ENCODE measurements around the gene GARIN1A.
A peak's percentile ranks its signal among the peaks of the same experiment; 100 is the strongest.
"Not testable (repeated sequence)": the region's sequence is repeated elsewhere in the genome, so short reads cannot be mapped to it uniquely, and the experiment has no call there.

GARIN1A gene
- long read RNA-seq = 0 reads

DNA sequence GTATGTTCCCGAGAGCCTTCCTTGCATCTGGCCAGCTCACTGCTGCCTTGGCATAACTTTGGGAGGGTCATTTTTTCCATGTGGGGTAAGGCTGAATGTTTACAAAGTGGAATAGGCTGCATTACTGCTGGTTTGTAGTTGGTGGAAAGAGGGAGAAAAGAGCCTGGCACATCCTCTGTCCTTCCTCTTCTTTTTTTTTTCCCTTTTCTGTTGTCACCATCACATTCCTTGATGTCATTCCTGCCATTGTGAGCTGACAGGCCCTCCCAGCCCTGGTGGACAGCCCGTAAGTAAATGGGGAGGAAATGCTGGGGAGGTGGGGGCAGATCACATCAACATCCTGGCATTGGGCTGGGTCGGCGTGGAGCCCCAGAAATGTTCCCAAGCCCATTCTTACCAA, at the start of gene GARIN1A:
GARIN1A (plus strand) TSS at position 301 of the 400 bp plus-strand sequence. CDS start 106 bp downstream, outside the sequence.
- H3K4me3 ChIP-seq (replicated peaks; ENCODE audit: insufficient read depth, low read length) = no peak within 1 kb of the TSS
- no peak for DNase-seq (ENCODE audit: low read depth in 1 of 2, low spot score in 1 of 2)
- peaks cover 5% of the 10 kb centered on the region for H3K27me3 ChIP-seq (ENCODE audit: insufficient read depth, poor library complexity, severe bottlenecking)
- H3K27ac ChIP-seq (replicated peaks) = no peak within 1 kb of the TSS
- TF ChIP-seq SPI1 (IDR thresholded peaks at IDR 0.05; ENCODE audit: borderline replicate concordance, low read depth) (no peak), POLR2AphosphoS5 (IDR thresholded peaks at IDR 0.05; ENCODE audit: low read depth) (no peak), GABPA (IDR thresholded peaks at IDR 0.05; ENCODE audit: low read depth) (no peak)
- TF ChIP-seq, protein P1, sequence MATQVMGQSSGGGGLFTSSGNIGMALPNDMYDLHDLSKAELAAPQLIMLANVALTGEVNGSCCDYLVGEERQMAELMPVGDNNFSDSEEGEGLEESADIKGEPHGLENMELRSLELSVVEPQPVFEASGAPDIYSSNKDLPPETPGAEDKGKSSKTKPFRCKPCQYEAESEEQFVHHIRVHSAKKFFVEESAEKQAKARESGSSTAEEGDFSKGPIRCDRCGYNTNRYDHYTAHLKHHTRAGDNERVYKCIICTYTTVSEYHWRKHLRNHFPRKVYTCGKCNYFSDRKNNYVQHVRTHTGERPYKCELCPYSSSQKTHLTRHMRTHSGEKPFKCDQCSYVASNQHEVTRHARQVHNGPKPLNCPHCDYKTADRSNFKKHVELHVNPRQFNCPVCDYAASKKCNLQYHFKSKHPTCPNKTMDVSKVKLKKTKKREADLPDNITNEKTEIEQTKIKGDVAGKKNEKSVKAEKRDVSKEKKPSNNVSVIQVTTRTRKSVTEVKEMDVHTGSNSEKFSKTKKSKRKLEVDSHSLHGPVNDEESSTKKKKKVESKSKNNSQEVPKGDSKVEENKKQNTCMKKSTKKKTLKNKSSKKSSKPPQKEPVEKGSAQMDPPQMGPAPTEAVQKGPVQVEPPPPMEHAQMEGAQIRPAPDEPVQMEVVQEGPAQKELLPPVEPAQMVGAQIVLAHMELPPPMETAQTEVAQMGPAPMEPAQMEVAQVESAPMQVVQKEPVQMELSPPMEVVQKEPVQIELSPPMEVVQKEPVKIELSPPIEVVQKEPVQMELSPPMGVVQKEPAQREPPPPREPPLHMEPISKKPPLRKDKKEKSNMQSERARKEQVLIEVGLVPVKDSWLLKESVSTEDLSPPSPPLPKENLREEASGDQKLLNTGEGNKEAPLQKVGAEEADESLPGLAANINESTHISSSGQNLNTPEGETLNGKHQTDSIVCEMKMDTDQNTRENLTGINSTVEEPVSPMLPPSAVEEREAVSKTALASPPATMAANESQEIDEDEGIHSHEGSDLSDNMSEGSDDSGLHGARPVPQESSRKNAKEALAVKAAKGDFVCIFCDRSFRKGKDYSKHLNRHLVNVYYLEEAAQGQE (IDR thresholded peaks at IDR 0.05; ENCODE audit: insufficient replicate concordance, low read depth) = no peak
- TF ChIP-seq, protein P2, sequence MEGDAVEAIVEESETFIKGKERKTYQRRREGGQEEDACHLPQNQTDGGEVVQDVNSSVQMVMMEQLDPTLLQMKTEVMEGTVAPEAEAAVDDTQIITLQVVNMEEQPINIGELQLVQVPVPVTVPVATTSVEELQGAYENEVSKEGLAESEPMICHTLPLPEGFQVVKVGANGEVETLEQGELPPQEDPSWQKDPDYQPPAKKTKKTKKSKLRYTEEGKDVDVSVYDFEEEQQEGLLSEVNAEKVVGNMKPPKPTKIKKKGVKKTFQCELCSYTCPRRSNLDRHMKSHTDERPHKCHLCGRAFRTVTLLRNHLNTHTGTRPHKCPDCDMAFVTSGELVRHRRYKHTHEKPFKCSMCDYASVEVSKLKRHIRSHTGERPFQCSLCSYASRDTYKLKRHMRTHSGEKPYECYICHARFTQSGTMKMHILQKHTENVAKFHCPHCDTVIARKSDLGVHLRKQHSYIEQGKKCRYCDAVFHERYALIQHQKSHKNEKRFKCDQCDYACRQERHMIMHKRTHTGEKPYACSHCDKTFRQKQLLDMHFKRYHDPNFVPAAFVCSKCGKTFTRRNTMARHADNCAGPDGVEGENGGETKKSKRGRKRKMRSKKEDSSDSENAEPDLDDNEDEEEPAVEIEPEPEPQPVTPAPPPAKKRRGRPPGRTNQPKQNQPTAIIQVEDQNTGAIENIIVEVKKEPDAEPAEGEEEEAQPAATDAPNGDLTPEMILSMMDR (IDR thresholded peaks at IDR 0.05; ENCODE audit: insufficient read depth, low read length) = no peak

DNA sequence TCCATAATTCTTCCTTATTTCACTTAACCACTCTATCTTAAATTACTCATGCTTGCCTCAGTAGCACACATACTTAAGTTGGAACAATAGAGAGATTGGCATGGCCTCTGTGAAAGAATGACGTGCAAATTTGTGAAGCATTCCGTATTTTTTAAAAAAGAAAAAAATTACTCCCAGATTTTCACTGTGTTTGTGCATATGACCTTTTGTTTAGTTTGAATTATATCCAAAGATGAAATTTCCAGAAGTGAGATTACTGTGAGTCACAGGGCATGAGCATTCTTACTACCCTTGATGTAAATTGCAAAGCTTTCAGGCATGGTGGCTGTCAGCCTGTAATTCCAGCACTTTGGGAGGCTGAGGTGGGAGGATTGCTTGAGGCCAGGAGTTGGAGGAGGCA, 45.0 kb upstream of the GARIN1A start:
- not testable (repeated sequence) for H3K4me3 ChIP-seq (replicated peaks; ENCODE audit: insufficient read depth, low read length); DNase-seq (ENCODE audit: low read depth in 1 of 2, low spot score in 1 of 2); H3K27me3 ChIP-seq (ENCODE audit: insufficient read depth, poor library complexity, severe bottlenecking); H3K27ac ChIP-seq (replicated peaks)

DNA sequence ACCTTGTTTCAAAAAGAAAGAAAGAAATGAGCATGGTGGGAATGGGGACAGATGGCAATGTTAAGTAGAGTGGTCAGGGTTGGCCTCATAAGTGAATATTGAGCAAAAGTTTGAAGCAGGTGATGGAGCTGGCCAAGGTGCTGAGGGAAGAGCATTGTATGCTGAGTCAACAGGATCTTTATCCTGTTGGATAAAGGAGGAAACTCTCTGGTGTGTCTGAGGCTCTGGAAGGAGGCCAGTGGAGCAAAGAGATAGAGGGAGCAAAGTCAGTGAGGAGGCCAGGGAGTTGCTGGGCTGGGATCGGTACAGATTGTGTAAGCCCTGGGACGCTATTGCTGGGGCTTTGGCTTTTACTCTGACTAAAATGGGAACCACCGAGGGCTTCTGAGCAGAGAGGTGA, 38.2 kb upstream of the GARIN1A start:
- H3K4me3 ChIP-seq (replicated peaks; ENCODE audit: insufficient read depth, low read length); H3K27me3 ChIP-seq (ENCODE audit: insufficient read depth, poor library complexity, severe bottlenecking); H3K27ac ChIP-seq (replicated peaks); DNase-seq (ENCODE audit: low read depth in 1 of 2, low spot score in 1 of 2): not testable (repeated sequence)
- TF ChIP-seq, protein P1 (IDR thresholded peaks at IDR 0.05; ENCODE audit: insufficient replicate concordance, low read depth) = peak; percentile 81

DNA sequence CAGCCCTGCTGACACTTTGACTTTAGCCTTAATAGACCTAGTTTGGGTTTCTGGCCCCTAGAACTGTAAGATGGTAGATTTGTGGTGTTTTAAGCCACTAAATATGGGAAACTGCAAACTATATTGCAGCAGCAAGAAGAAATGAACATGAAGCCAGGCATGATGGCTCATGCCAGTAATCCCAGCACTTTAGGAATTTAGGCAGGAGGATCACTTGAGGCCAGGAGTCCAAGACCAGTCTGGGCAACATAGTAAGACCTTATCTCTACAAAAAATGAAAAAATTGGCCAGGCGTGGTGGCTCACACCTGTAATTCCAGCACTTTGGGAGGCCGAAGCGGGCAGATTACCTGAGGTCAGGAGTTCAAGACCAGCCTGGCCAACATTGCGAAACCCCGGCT, 26.9 kb upstream of the GARIN1A start:
- DNase-seq (ENCODE audit: low read depth in 1 of 2, low spot score in 1 of 2); H3K27me3 ChIP-seq (ENCODE audit: insufficient read depth, poor library complexity, severe bottlenecking); H3K27ac ChIP-seq (replicated peaks); H3K4me3 ChIP-seq (replicated peaks; ENCODE audit: insufficient read depth, low read length): not testable (repeated sequence)

DNA sequence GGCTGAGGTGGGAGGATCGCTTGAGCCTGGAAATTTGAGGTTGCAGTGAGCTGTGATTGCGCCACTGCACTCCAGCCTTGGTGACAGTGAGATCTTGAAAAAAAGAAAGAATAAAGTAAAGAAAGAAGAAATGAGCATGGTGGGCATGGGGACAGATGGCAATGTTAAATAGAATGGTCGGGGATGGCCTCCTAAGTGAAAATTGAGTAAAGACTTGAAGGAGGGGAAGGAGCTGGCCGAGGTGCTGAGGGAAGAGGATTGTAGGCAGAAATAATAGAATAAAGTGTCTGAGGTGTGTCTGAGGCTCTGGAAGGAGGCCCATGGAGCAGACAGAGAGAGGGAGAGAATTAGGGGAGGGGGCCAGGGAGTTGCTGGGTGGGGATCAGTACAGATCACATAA, 26.2 kb upstream of the GARIN1A start:
- not testable (repeated sequence) for H3K27ac ChIP-seq (replicated peaks); H3K4me3 ChIP-seq (replicated peaks; ENCODE audit: insufficient read depth, low read length); H3K27me3 ChIP-seq (ENCODE audit: insufficient read depth, poor library complexity, severe bottlenecking); DNase-seq (ENCODE audit: low read depth in 1 of 2, low spot score in 1 of 2)
- TF ChIP-seq, protein P1 (IDR thresholded peaks at IDR 0.05; ENCODE audit: insufficient replicate concordance, low read depth) = peak; percentile 86

DNA sequence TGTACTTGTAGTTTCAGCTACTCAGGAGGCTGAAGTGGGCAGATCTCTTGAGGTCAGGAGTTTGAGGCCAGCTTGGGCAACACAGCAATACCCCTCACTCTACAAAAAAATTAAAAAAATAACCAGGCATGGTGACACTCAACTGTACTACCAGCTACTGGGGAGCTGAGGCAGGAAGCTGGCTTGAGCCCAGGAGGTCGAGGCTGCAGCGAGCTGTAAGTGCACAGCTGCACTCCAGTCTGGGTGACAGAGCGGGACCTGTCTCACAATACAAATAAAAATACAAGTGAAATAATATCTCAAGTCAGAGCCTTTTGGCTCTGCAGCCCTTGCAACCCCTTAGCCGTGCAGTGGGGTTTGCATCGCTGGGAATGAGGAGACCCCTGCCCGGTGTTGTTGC, 25.2 kb upstream of the GARIN1A start:
- DNase-seq (ENCODE audit: low read depth in 1 of 2, low spot score in 1 of 2); H3K27ac ChIP-seq (replicated peaks); H3K27me3 ChIP-seq (ENCODE audit: insufficient read depth, poor library complexity, severe bottlenecking); H3K4me3 ChIP-seq (replicated peaks; ENCODE audit: insufficient read depth, low read length): not testable (repeated sequence)

DNA sequence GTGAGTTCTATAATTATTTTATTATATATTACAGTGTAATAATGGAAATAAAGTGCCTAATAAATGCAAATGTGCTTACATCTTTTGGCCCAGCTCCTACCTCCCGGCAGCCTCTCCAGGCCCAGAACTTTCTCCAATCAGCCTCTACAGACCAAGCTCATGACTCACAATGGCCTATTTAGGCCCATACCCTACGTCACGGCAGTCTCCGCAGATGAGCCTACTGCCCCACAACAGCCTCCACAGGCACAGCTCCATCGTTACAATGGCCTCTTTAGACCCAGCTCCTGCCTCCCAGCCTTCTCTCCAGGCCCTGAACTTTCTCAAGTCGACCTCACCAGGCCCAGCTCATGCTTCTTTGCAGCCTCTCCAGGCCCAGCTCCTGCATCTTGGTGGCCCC, 21.0 kb upstream of the GARIN1A start:
- H3K27ac ChIP-seq (replicated peaks); DNase-seq (ENCODE audit: low read depth in 1 of 2, low spot score in 1 of 2); H3K27me3 ChIP-seq (ENCODE audit: insufficient read depth, poor library complexity, severe bottlenecking); H3K4me3 ChIP-seq (replicated peaks; ENCODE audit: insufficient read depth, low read length): not testable (repeated sequence)

DNA sequence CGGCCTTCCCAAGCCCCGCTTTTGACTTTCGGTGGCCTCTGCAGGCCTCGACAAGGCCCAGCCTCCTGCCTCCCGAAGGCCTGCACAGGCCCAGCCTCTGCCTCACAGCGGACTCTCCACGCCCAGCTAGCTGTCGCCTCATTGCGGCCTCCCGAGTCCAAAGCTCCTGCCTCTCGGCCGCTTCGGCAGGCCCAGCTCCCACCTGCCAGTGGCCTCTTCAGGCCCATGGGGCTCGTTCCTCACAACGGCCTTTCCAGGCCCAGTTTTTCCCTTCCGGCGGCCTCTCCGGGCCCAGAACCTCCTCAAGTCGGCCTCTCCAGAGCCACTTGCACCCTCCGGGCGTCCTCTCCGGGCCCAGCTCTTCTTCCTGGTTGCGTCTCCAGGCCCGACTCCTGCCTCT, 19.5 kb upstream of the GARIN1A start:
- DNase-seq (ENCODE audit: low read depth in 1 of 2, low spot score in 1 of 2); H3K27ac ChIP-seq (replicated peaks); H3K4me3 ChIP-seq (replicated peaks; ENCODE audit: insufficient read depth, low read length); H3K27me3 ChIP-seq (ENCODE audit: insufficient read depth, poor library complexity, severe bottlenecking): not testable (repeated sequence)

DNA sequence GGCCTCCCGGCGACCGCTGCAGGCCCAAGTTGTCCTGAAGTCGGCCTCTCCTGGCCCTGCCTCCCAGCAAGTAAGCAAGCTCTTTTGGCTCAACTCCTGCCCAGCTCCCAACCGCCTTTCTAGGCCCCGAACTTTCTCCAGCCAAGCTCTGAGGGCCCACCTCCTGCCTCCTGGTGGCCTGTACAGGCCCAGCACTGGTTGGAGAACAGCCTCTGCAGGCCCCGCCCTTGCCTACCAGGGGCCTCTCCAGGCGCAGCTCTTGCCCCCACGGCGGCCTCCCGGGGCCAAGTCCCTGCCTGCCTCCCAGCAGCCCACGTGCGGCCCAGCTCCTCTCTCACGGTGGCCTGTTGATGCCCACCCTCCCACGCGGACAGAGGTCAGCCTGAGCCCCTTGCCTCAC, 18.9 kb upstream of the GARIN1A start:
- not testable (repeated sequence) for H3K27me3 ChIP-seq (ENCODE audit: insufficient read depth, poor library complexity, severe bottlenecking); DNase-seq (ENCODE audit: low read depth in 1 of 2, low spot score in 1 of 2); H3K27ac ChIP-seq (replicated peaks); H3K4me3 ChIP-seq (replicated peaks; ENCODE audit: insufficient read depth, low read length)
